ENCODE data around the gene KDM5A. TPM values are rescaled to one million over a fixed set of nuclear protein-coding genes. Genes with fewer than 3 reads are reported as not detected.

The KDM5A gene
- polyA plus RNA-seq, 1 donor from 2014 or later = 11.2 TPM

DNA sequence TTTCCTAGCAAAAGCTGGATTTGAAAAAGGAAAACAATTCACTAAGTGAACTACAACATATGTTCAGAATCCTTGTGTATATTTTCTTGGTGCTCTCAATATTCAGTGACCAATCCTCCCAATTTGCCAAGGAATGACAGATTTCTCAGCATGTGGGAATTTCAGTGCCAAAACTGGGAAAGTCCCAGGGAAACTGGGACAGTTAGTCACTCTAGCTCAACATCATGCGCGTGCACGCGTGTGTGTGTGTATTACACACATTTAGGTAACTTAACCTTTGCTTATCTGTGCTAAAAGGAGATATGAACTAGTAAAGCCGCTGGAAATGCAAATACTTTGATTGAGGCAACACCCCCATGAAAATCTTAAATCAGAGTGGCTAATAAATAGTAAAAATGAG, 100.4 kb downstream of the KDM5A start:
- Histone ChIP-seq H3K4me3 (ENCODE audit: low read length) (no peak overlapping the region), H3F3A (ENCODE audit: insufficient read depth, low read length, poor library complexity, severe bottlenecking) (no peaks in the 10 kb centered on the region), H3K4me2 (ENCODE audit: low read length) (no peak overlapping the region), H3K36me3 (ENCODE audit: insufficient read depth, low read length) (peaks cover 27% of the 10 kb centered on the region), H3K79me2 (replicated peaks; ENCODE audit: insufficient read depth, low read length) (no peaks in the 10 kb centered on the region), H3K27ac (ENCODE audit: low read length) (no peak overlapping the region), H3K27me3 (ENCODE audit: insufficient read depth, low read depth, low read length) (no peaks in the 10 kb centered on the region), H4K20me1 (ENCODE audit: insufficient read depth) (no peaks in the 10 kb centered on the region), H3K9me3 (ENCODE audit: low read length) (no peaks in the 10 kb centered on the region), H3K9ac (ENCODE audit: low read length) (no peak overlapping the region), H3K9me2 (ENCODE audit: insufficient read depth, low read length) (no peaks in the 10 kb centered on the region), H2AFZ (ENCODE audit: low read depth, low read length) (no peak overlapping the region)
- TF ChIP-seq TAF1 (IDR thresholded peaks at IDR 0.05; ENCODE audit: low read depth) (no peak), EP300 (conservative IDR thresholded peaks at IDR 0.05; ENCODE audit: poor library complexity, severe bottlenecking) (no peak), POLR2AphosphoS5 (IDR thresholded peaks at IDR 0.05) (no peak), RAD21 (conservative IDR thresholded peaks at IDR 0.05) (no peak), MXI1 (conservative IDR thresholded peaks at IDR 0.05; ENCODE audit: poor library complexity, severe bottlenecking) (no peak), SMC3 (conservative IDR thresholded peaks at IDR 0.05; ENCODE audit: poor library complexity) (no peak), EZH2 (IDR thresholded peaks at IDR 0.05; ENCODE audit: borderline replicate concordance, insufficient read depth, low read length, poor library complexity, severe bottlenecking) (no peak)
- TF ChIP-seq, protein P1, sequence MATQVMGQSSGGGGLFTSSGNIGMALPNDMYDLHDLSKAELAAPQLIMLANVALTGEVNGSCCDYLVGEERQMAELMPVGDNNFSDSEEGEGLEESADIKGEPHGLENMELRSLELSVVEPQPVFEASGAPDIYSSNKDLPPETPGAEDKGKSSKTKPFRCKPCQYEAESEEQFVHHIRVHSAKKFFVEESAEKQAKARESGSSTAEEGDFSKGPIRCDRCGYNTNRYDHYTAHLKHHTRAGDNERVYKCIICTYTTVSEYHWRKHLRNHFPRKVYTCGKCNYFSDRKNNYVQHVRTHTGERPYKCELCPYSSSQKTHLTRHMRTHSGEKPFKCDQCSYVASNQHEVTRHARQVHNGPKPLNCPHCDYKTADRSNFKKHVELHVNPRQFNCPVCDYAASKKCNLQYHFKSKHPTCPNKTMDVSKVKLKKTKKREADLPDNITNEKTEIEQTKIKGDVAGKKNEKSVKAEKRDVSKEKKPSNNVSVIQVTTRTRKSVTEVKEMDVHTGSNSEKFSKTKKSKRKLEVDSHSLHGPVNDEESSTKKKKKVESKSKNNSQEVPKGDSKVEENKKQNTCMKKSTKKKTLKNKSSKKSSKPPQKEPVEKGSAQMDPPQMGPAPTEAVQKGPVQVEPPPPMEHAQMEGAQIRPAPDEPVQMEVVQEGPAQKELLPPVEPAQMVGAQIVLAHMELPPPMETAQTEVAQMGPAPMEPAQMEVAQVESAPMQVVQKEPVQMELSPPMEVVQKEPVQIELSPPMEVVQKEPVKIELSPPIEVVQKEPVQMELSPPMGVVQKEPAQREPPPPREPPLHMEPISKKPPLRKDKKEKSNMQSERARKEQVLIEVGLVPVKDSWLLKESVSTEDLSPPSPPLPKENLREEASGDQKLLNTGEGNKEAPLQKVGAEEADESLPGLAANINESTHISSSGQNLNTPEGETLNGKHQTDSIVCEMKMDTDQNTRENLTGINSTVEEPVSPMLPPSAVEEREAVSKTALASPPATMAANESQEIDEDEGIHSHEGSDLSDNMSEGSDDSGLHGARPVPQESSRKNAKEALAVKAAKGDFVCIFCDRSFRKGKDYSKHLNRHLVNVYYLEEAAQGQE (IDR thresholded peaks at IDR 0.05; ENCODE audit: borderline replicate concordance) = no peak
- TF ChIP-seq, protein P2, sequence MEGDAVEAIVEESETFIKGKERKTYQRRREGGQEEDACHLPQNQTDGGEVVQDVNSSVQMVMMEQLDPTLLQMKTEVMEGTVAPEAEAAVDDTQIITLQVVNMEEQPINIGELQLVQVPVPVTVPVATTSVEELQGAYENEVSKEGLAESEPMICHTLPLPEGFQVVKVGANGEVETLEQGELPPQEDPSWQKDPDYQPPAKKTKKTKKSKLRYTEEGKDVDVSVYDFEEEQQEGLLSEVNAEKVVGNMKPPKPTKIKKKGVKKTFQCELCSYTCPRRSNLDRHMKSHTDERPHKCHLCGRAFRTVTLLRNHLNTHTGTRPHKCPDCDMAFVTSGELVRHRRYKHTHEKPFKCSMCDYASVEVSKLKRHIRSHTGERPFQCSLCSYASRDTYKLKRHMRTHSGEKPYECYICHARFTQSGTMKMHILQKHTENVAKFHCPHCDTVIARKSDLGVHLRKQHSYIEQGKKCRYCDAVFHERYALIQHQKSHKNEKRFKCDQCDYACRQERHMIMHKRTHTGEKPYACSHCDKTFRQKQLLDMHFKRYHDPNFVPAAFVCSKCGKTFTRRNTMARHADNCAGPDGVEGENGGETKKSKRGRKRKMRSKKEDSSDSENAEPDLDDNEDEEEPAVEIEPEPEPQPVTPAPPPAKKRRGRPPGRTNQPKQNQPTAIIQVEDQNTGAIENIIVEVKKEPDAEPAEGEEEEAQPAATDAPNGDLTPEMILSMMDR (IDR thresholded peaks at IDR 0.05; ENCODE audit: poor library complexity, severe bottlenecking) = no peak

- Histone ChIP-seq H3F3A (ENCODE audit: insufficient read depth, low read length, poor library complexity, severe bottlenecking) (no peaks in the 10 kb centered on the region), H3K79me2 (replicated peaks; ENCODE audit: insufficient read depth, low read length) (no peaks in the 10 kb centered on the region), H3K9ac (ENCODE audit: low read length) (no peak overlapping the region), H2AFZ (ENCODE audit: low read depth, low read length) (no peak overlapping the region), H3K36me3 (ENCODE audit: insufficient read depth, low read length) (peaks cover 17% of the 10 kb centered on the region), H3K27ac (ENCODE audit: low read length) (no peak overlapping the region), H4K20me1 (ENCODE audit: insufficient read depth) (no peaks in the 10 kb centered on the region), H3K9me3 (ENCODE audit: low read length) (no peaks in the 10 kb centered on the region), H3K9me2 (ENCODE audit: insufficient read depth, low read length) (no peaks in the 10 kb centered on the region), H3K4me3 (ENCODE audit: low read length) (no peak overlapping the region), H3K27me3 (ENCODE audit: insufficient read depth, low read depth, low read length) (no peaks in the 10 kb centered on the region), H3K4me2 (ENCODE audit: low read length) (no peak overlapping the region)
- no peak for TF ChIP-seq POLR2AphosphoS5 (IDR thresholded peaks at IDR 0.05)
- TF ChIP-seq SMC3 (conservative IDR thresholded peaks at IDR 0.05; ENCODE audit: poor library complexity) = no peak
- no peak for TF ChIP-seq EP300 (conservative IDR thresholded peaks at IDR 0.05; ENCODE audit: poor library complexity, severe bottlenecking)
- TF ChIP-seq RAD21 (conservative IDR thresholded peaks at IDR 0.05) = no peak
These were observed 102.4 kb downstream of the KDM5A start for GRCh38 chr12:286531-287300.
